ENCODE data around the gene SS18L1. TPM values are rescaled to one million over a fixed set of nuclear protein-coding genes. Genes with fewer than 3 reads are reported as not detected.
A peak's percentile ranks its signal among the peaks of the same experiment; 100 is the strongest.

Gene SS18L1
- total RNA-seq, 1 donor = 8.9 TPM

- peak; percentile 39 for DNase-seq (ENCODE audit: low read depth)
- H3K4me3 ChIP-seq (ENCODE audit: low read depth, low read length) = no peak overlapping the region
- TF ChIP-seq CTCF (IDR thresholded peaks at IDR 0.05; ENCODE audit: insufficient read depth, low read length) = peak; percentile 79
Measured at GRCh38 chr20:62156592-62157386, 13.2 kb downstream of the SS18L1 start.

GRCh38 chr20:62157387-62158087 lies 14.0 kb downstream of the SS18L1 start:
- DNase-seq (ENCODE audit: low read depth) = no peak
- TF ChIP-seq CTCF (IDR thresholded peaks at IDR 0.05; ENCODE audit: insufficient read depth, low read length) = no peak
- H3K4me3 ChIP-seq (ENCODE audit: low read depth, low read length) = no peak overlapping the region

- TF ChIP-seq CTCF (IDR thresholded peaks at IDR 0.05; ENCODE audit: insufficient read depth, low read length) = no peak
- no peak overlapping the region for H3K4me3 ChIP-seq (ENCODE audit: low read depth, low read length)
- no peak for DNase-seq (ENCODE audit: low read depth)
Measured at GRCh38 chr20:62158088-62158400, 14.5 kb downstream of the SS18L1 start.

GRCh38 chr20:62158541-62158940 lies 15.0 kb downstream of the SS18L1 start:
- DNase-seq (ENCODE audit: low read depth) = no peak
- TF ChIP-seq CTCF (IDR thresholded peaks at IDR 0.05; ENCODE audit: insufficient read depth, low read length) = no peak
- no peak overlapping the region for H3K4me3 ChIP-seq (ENCODE audit: low read depth, low read length)

GRCh38 chr20:62159052-62159451 lies 15.5 kb downstream of the SS18L1 start:
- H3K4me3 ChIP-seq (ENCODE audit: low read depth, low read length) = no peak overlapping the region
- TF ChIP-seq CTCF (IDR thresholded peaks at IDR 0.05; ENCODE audit: insufficient read depth, low read length) = no peak
- DNase-seq (ENCODE audit: low read depth) = no peak

GRCh38 chr20:62159839-62160238 lies 16.3 kb downstream of the SS18L1 start:
- no peak for TF ChIP-seq CTCF (IDR thresholded peaks at IDR 0.05; ENCODE audit: insufficient read depth, low read length)

More at GRCh38 chr20:62159839-62160238, 16.3 kb downstream of the SS18L1 start:
- H3K4me3 ChIP-seq (ENCODE audit: low read depth, low read length) = no peak overlapping the region
- DNase-seq (ENCODE audit: low read depth) = no peak

All from fibroblast of the aortic adventitia (primary cell).